WTC11 (cell line): Measurements from ENCODE around the gene RNF7. TPM values are rescaled to one million over a fixed set of nuclear protein-coding genes. Genes with fewer than 3 reads are reported as not detected.
A peak's percentile ranks its signal among the peaks of the same experiment; 100 is the strongest.

Experiments
- ATAC-seq: fragments of 200-7000 bp; cut with Tn5 transposase; 2 replicates; pipeline ENCODE4 v1.10.0; 2021; ENCODE audit warnings: mild to moderate bottlenecking, moderate library complexity
- CTCF ChIA-PET: fragments of 300-600 bp; sonication (Branson Sonifier 250); formaldehyde crosslinking; loops from one replicate; lab custom pipeline; 2021; ENCODE audit warnings: antibody characterized with exemption; lab: Charles Lee
- POLR2A ChIA-PET: fragments of 350-600 bp; sonication (Branson Sonifier 250); formaldehyde crosslinking; loops from one replicate; lab custom pipeline; 2021; ENCODE audit warnings: antibody characterized with exemption; lab: Charles Lee
- DNase-seq: peaks from one replicate; pipeline ENCODE4 v3.0.0; 2021; ENCODE audit warnings: low spot score
- H3K27ac Mint-ChIP-seq: 2 replicates; pipeline ENCODE4 v1.8.0; 2021; ENCODE audit warnings: mixed read lengths
- H3K27me3 Mint-ChIP-seq: 2 replicates; pipeline ENCODE4 v1.8.0; 2021; ENCODE audit warnings: low read depth, mild to moderate bottlenecking, moderate library complexity, mixed read lengths
- H3K36me3 Mint-ChIP-seq: 2 replicates; pipeline ENCODE4 v1.8.0; 2021; ENCODE audit warnings: mixed read lengths
- H3K4me1 Mint-ChIP-seq: 2 replicates; pipeline ENCODE4 v1.8.0; 2022; ENCODE audit warnings: mixed read lengths
- H3K4me3 Mint-ChIP-seq: 2 replicates; pipeline ENCODE4 v1.8.0; 2021; ENCODE audit warnings: mild to moderate bottlenecking, moderate library complexity, mixed read lengths
- H3K9me3 Mint-ChIP-seq: 2 replicates; pipeline ENCODE4 v1.8.0; 2021; ENCODE audit warnings: mixed read lengths
- ETV6 ChIP-seq: sonication (generic); formaldehyde crosslinking; IDR thresholded peaks from 2 replicates; pipeline ENCODE4 v1.8.1; 2022; ENCODE audit warnings: mild to moderate bottlenecking, missing genetic modification reagents
- FOXJ3 ChIP-seq: sonication (generic); formaldehyde crosslinking; IDR thresholded peaks from 2 replicates; pipeline ENCODE4 v1.9.0; 2021; ENCODE audit warnings: missing genetic modification reagents, mild to moderate bottlenecking, borderline replicate concordance
- FOXK1 ChIP-seq: sonication (generic); formaldehyde crosslinking; IDR thresholded peaks from 2 replicates; pipeline ENCODE4 v1.8.0; 2022; ENCODE audit warnings: mild to moderate bottlenecking, moderate library complexity, missing genetic modification reagents
- FOXP1 ChIP-seq: sonication (generic); formaldehyde crosslinking; IDR thresholded peaks from 2 replicates; pipeline ENCODE4 v1.8.0; 2022; ENCODE audit warnings: missing genetic modification reagents, mild to moderate bottlenecking, moderate library complexity, borderline replicate concordance
- GABPB1 ChIP-seq: sonication (generic); formaldehyde crosslinking; IDR thresholded peaks from 2 replicates; pipeline ENCODE4 v1.8.1; 2023; ENCODE audit warnings: mild to moderate bottlenecking, missing genetic modification reagents
- GRHL2 ChIP-seq: fragments of 250-450 bp; sonication (Bioruptor Pico); IDR thresholded peaks from 2 replicates; pipeline ENCODE4 v1.8.0; 2022; ENCODE audit warnings: mild to moderate bottlenecking, moderate library complexity; ENCODE audit not compliant: insufficient replicate concordance, severe bottlenecking
- HMGA2 ChIP-seq: fragments of 250-450 bp; sonication (Bioruptor Pico); IDR thresholded peaks from 2 replicates; pipeline ENCODE4 v1.4.0; 2021; ENCODE audit warnings: mild to moderate bottlenecking, moderate library complexity
- JAZF1 ChIP-seq: fragments of 250-450 bp; sonication (Bioruptor Pico); IDR thresholded peaks from 2 replicates; pipeline ENCODE4 v1.9.0; 2021; ENCODE audit warnings: moderate library complexity, mild to moderate bottlenecking, inconsistent platforms
- PRRX2 ChIP-seq: fragments of 250-450 bp; sonication (Bioruptor Pico); IDR thresholded peaks from 2 replicates; pipeline ENCODE4 v1.8.0; 2021; ENCODE audit warnings: mild to moderate bottlenecking
- SMAD3 ChIP-seq: sonication (generic); formaldehyde crosslinking; IDR thresholded peaks from 2 replicates; pipeline ENCODE4 v1.8.0; 2022; ENCODE audit warnings: missing genetic modification reagents, mild to moderate bottlenecking, borderline replicate concordance
- TP53 ChIP-seq: sonication (generic); formaldehyde crosslinking; IDR thresholded peaks from 2 replicates; pipeline ENCODE4 v1.8.1; 2023; ENCODE audit warnings: mild to moderate bottlenecking, missing genetic modification reagents
- ZNF138 ChIP-seq: sonication (generic); formaldehyde crosslinking; conservative IDR thresholded peaks from 2 replicates; pipeline ENCODE4 v1.8.1; 2022; ENCODE audit warnings: mild to moderate bottlenecking, moderate library complexity, missing genetic modification reagents
- ZNF232 ChIP-seq: sonication (generic); formaldehyde crosslinking; IDR thresholded peaks from 2 replicates; pipeline ENCODE4 v1.8.0; 2022; ENCODE audit warnings: mild to moderate bottlenecking, missing genetic modification reagents
- ZNF396 ChIP-seq: fragments of 250-450 bp; sonication (Bioruptor Pico); IDR thresholded peaks from 2 replicates; pipeline ENCODE4 v1.8.0; 2021; ENCODE audit warnings: mild to moderate bottlenecking, moderate library complexity, borderline replicate concordance
- ZNF416 ChIP-seq: fragments of 250-450 bp; sonication (Bioruptor Pico); IDR thresholded peaks from 2 replicates; pipeline ENCODE4 v1.9.0; 2021; ENCODE audit warnings: mild to moderate bottlenecking, inconsistent platforms
- total RNA-seq: library from RNA; stranded (reverse); gene quantifications from 3 replicates; pipeline ENCODE4 v1.2.3, GENCODE V29; 2021
- TF ChIP-seq, protein P1 (sequence below): sonication (generic); formaldehyde crosslinking; IDR thresholded peaks from 2 replicates; pipeline ENCODE4 v1.8.1; 2023; ENCODE audit warnings: mild to moderate bottlenecking, missing genetic modification reagents, moderate library complexity
- TF ChIP-seq, protein P2 (sequence below): fragments of 250-450 bp; sonication (Bioruptor Pico); IDR thresholded peaks from 2 replicates; pipeline ENCODE4 v1.9.0; 2021; ENCODE audit warnings: mild to moderate bottlenecking
- TF ChIP-seq, protein P3 (sequence below): sonication (generic); formaldehyde crosslinking; IDR thresholded peaks from 2 replicates; pipeline ENCODE4 v1.8.0; 2022; ENCODE audit warnings: mild to moderate bottlenecking, missing genetic modification reagents
- TF ChIP-seq, protein P4 (sequence below): sonication (generic); formaldehyde crosslinking; IDR thresholded peaks from 2 replicates; pipeline ENCODE4 v1.8.1; 2023; ENCODE audit warnings: mild to moderate bottlenecking, missing genetic modification reagents
- TF ChIP-seq, protein P5 (sequence below): fragments of 250-450 bp; sonication (Bioruptor Pico); conservative IDR thresholded peaks from 2 replicates; pipeline ENCODE4 v1.9.0; 2021; ENCODE audit warnings: mild to moderate bottlenecking
- TF ChIP-seq, protein P6 (sequence below): sonication (generic); formaldehyde crosslinking; IDR thresholded peaks from 2 replicates; pipeline ENCODE4 v1.8.0; 2023; ENCODE audit warnings: missing genetic modification reagents, mild to moderate bottlenecking, borderline replicate concordance

RNF7 gene
- total RNA-seq, 1 experiment from 2014 or later, result 133 TPM

DNA sequence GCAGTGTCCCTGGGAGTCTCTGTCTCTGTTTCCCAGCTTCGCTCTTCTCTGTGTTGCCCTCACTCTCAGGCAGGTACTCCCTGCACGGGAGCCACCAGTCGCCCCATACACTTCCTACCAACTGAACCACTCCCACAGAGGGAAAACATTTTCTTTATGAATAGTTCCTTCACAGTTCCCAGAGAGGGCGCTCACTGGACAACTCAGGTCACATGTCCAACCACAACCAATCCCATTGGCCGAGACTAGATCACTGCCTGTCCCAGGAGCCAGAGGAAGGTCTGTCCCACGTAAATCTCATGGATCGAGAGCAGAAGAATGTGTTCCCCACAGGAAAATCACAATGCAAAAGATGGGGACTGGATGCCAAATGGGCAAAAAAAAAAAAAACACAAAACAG, 51.2 kb downstream of the RNF7 start:
- peak; percentile 22 for DNase-seq
- no peaks in the 10 kb centered on the region for H3K36me3 Mint-ChIP-seq
- H3K4me3 Mint-ChIP-seq, result no peak overlapping the region
- CTCF ChIA-PET, result interaction anchor here (1.4 kb wide), 1 partner anchor 29 kb away, joined by 4 read pairs; no protein-coding TSS in a partner anchor
- peaks cover 5% of the 10 kb centered on the region for H3K9me3 Mint-ChIP-seq
- no peaks in the 10 kb centered on the region for H3K4me1 Mint-ChIP-seq
- POLR2A ChIA-PET, result no interaction called here
- no peak overlapping the region for H3K27ac Mint-ChIP-seq
- TF ChIP-seq, protein P1, sequence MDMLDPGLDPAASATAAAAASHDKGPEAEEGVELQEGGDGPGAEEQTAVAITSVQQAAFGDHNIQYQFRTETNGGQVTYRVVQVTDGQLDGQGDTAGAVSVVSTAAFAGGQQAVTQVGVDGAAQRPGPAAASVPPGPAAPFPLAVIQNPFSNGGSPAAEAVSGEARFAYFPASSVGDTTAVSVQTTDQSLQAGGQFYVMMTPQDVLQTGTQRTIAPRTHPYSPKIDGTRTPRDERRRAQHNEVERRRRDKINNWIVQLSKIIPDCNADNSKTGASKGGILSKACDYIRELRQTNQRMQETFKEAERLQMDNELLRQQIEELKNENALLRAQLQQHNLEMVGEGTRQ, result peak; percentile 90
- TF ChIP-seq SMAD3 (CRISPR knock-in tag) (no peak), FOXK1 (CRISPR knock-in tag) (no peak)
- TF ChIP-seq, protein P2, sequence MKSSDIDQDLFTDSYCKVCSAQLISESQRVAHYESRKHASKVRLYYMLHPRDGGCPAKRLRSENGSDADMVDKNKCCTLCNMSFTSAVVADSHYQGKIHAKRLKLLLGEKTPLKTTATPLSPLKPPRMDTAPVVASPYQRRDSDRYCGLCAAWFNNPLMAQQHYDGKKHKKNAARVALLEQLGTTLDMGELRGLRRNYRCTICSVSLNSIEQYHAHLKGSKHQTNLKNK, result no peak
- TF ChIP-seq, protein P3, sequence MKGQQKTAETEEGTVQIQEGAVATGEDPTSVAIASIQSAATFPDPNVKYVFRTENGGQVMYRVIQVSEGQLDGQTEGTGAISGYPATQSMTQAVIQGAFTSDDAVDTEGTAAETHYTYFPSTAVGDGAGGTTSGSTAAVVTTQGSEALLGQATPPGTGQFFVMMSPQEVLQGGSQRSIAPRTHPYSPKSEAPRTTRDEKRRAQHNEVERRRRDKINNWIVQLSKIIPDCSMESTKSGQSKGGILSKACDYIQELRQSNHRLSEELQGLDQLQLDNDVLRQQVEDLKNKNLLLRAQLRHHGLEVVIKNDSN (CRISPR knock-in tag), result peak; percentile 87
- TF ChIP-seq, all 79 proteins: peak for 2
- H3K27me3 Mint-ChIP-seq, result no peaks in the 10 kb centered on the region
- peak; percentile 84 for ATAC-seq

DNA sequence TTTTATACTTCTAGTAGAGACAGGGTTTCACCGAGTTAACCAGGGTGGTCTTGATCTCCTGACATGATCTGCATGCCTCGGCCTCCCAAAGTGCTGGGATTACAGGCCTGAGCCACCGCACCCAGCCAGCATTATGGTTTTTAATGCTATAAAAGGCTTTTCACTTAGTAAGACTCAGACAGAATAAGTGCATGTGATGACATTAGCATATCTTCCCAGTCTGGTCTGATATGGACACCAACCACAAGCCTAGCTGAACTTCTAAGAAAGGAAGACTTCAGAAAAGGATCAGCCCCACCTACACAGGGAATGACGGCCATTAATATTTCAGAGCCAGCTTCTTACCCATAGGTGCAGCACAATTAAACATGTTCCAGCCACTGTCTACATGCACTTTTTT, 52.1 kb downstream of the RNF7 start:
- H3K9me3 Mint-ChIP-seq, result peaks cover 5% of the 10 kb centered on the region
- ATAC-seq, result no peak
- no peak for DNase-seq
- no peak for TF ChIP-seq GABPB1 (CRISPR knock-in tag)
- TF ChIP-seq ZNF416 (CRISPR knock-in tag), result no peak
- TF ChIP-seq FOXP1, result no peak
- TF ChIP-seq, protein P4, sequence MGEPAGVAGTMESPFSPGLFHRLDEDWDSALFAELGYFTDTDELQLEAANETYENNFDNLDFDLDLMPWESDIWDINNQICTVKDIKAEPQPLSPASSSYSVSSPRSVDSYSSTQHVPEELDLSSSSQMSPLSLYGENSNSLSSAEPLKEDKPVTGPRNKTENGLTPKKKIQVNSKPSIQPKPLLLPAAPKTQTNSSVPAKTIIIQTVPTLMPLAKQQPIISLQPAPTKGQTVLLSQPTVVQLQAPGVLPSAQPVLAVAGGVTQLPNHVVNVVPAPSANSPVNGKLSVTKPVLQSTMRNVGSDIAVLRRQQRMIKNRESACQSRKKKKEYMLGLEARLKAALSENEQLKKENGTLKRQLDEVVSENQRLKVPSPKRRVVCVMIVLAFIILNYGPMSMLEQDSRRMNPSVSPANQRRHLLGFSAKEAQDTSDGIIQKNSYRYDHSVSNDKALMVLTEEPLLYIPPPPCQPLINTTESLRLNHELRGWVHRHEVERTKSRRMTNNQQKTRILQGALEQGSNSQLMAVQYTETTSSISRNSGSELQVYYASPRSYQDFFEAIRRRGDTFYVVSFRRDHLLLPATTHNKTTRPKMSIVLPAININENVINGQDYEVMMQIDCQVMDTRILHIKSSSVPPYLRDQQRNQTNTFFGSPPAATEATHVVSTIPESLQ (CRISPR knock-in tag), result no peak
- TF ChIP-seq SMAD3 (CRISPR knock-in tag), result no peak
- TF ChIP-seq JAZF1 (CRISPR knock-in tag), result no peak
- TF ChIP-seq ZNF232 (CRISPR knock-in tag), result no peak
- TF ChIP-seq, protein P5, sequence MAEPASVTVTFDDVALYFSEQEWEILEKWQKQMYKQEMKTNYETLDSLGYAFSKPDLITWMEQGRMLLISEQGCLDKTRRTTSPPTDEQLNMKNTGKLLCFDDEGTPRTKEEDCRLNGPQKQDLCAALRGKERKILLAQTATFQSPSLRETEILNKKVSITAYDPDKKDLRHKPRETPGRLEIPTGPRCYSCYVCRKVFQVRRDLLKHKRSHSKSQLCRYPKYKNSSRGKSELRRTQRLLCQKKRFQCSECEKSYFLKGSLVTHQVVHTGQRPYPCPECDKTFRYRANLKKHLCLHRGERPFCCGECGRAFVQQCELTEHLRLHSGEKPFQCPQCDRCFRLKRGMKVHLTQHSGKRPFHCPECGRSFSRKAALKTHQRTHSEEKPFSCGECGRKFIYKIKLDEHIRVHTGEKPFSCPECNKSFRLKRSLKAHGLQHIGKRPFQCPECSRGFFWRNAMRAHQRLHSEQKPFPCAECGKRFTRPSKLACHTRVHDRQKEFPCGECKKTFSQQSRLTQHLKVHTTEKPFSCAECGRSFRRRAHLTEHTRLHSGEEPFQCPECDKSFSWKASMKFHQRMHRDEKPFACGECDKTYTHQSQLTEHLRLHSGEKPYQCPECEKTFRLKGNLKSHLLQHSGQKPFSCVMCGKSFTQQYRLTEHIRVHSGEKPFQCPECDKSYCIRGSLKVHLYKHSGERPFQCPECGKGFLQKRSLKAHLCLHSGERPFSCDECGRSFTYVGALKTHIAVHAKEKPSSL (CRISPR knock-in tag), result no peak
- no peak for TF ChIP-seq ZNF396 (CRISPR knock-in tag)
- TF ChIP-seq, all 79 proteins: peak for 0
- POLR2A ChIA-PET, result interaction anchor here (0.7 kb wide), 1 partner anchor 479 kb away, joined by 4 read pairs; no protein-coding TSS in a partner anchor
- CTCF ChIA-PET, result interaction anchor here (1.4 kb wide), 1 partner anchor 29 kb away, joined by 4 read pairs; no protein-coding TSS in a partner anchor
- no peaks in the 10 kb centered on the region for H3K27me3 Mint-ChIP-seq
- no peaks in the 10 kb centered on the region for H3K4me1 Mint-ChIP-seq
- no peak overlapping the region for H3K27ac Mint-ChIP-seq
- no peaks in the 10 kb centered on the region for H3K36me3 Mint-ChIP-seq
- H3K4me3 Mint-ChIP-seq, result no peak overlapping the region

DNA sequence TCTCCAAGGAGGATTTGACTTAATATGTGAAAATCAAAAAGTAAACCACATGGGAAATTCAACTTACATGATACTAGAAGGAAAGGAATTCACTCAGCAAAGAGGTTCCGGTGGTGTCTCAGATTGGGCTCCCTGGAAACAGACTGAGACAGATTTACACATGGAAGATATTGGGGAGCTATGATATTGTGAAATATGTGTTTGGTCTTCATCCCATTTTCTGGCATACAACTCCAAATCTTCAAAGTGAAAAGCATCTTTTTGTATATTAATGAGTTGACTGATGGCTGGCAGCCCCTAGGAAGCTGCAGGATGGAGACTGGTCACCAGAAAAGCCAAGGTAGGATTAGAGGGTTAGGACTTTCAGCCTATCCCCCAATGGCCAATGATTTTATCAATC, 54.4 kb downstream of the RNF7 start:
- no peak for DNase-seq
- ChIA-PET CTCF (interaction anchor here (1.2 to 2.5 kb wide), 15 partner anchors 10 to 487 kb away, joined by 3 to 19 read pairs (median 6); no protein-coding TSS in a partner anchor), POLR2A (interaction anchor here (1.2 kb wide), 1 partner anchor 83 kb away, joined by 4 read pairs; no protein-coding TSS in a partner anchor)
- Mint-ChIP-seq H3K4me1 (peaks cover 14% of the 10 kb centered on the region), H3K9me3 (peaks cover 5% of the 10 kb centered on the region), H3K27me3 (peaks cover 21% of the 10 kb centered on the region), H3K27ac (no peak overlapping the region), H3K4me3 (no peak overlapping the region), H3K36me3 (no peaks in the 10 kb centered on the region)
- ATAC-seq, result no peak
- TF ChIP-seq PRRX2 (CRISPR knock-in tag) (no peak), ZNF138 (CRISPR knock-in tag) (no peak), HMGA2 (CRISPR knock-in tag) (no peak), GRHL2 (no peak), TP53 (CRISPR knock-in tag) (no peak), FOXP1 (no peak), FOXJ3 (no peak), ETV6 (CRISPR knock-in tag) (no peak)
- TF ChIP-seq, protein P6, sequence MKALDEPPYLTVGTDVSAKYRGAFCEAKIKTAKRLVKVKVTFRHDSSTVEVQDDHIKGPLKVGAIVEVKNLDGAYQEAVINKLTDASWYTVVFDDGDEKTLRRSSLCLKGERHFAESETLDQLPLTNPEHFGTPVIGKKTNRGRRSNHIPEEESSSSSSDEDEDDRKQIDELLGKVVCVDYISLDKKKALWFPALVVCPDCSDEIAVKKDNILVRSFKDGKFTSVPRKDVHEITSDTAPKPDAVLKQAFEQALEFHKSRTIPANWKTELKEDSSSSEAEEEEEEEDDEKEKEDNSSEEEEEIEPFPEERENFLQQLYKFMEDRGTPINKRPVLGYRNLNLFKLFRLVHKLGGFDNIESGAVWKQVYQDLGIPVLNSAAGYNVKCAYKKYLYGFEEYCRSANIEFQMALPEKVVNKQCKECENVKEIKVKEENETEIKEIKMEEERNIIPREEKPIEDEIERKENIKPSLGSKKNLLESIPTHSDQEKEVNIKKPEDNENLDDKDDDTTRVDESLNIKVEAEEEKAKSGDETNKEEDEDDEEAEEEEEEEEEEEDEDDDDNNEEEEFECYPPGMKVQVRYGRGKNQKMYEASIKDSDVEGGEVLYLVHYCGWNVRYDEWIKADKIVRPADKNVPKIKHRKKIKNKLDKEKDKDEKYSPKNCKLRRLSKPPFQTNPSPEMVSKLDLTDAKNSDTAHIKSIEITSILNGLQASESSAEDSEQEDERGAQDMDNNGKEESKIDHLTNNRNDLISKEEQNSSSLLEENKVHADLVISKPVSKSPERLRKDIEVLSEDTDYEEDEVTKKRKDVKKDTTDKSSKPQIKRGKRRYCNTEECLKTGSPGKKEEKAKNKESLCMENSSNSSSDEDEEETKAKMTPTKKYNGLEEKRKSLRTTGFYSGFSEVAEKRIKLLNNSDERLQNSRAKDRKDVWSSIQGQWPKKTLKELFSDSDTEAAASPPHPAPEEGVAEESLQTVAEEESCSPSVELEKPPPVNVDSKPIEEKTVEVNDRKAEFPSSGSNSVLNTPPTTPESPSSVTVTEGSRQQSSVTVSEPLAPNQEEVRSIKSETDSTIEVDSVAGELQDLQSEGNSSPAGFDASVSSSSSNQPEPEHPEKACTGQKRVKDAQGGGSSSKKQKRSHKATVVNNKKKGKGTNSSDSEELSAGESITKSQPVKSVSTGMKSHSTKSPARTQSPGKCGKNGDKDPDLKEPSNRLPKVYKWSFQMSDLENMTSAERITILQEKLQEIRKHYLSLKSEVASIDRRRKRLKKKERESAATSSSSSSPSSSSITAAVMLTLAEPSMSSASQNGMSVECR, result no peak
